ENCODE results near the gene LRRC17. TPM values are rescaled to one million over a fixed set of nuclear protein-coding genes. Genes with fewer than 3 reads are reported as not detected.

The LRRC17 gene
- total and polyA plus RNA-seq, 9 of the 15 experiments (the other 6 are each of a cell fraction or from before 2014, with no cell fraction given), result 0.03 to 0.18 (median 0.12) TPM; not detected in 5

GRCh38 chr7:102931757-102932156 lies 19.0 kb downstream of the LRRC17 start (continued):
- TF ChIP-seq MGA (IDR thresholded peaks at IDR 0.05), result no peak
- TF ChIP-seq ZC3H4 (CRISPR knock-in tag; IDR thresholded peaks at IDR 0.05; ENCODE audit: borderline replicate concordance), result no peak
